Testis (tissue), 3 donors: ENCODE data around the gene NEU2. TPM values are rescaled to one million over a fixed set of nuclear protein-coding genes. Genes with fewer than 3 reads are reported as not detected.

Experiments used
- DNase-seq: peaks from one replicate; pipeline ENCODE4 v3.0.0-alpha.2; 2019
- H3K27ac ChIP-seq, 2 donors: fragments of 200-600 bp; sonication (generic); one replicate each; pipeline ENCODE4 v1.5.1; 2019
- H3K27me3 ChIP-seq: fragments of 200-600 bp; sonication (generic); one replicate; pipeline ENCODE4 v1.5.1; 2019
- H3K36me3 ChIP-seq: fragments of 200-600 bp; sonication (generic); one replicate; pipeline ENCODE4 v1.5.1; 2017; ENCODE audit warnings: low read depth; ENCODE audit errors: missing control alignments
- H3K4me1 ChIP-seq: fragments of 200-600 bp; sonication (generic); one replicate; pipeline ENCODE4 v1.5.1; 2019
- H3K4me3 ChIP-seq, 2 donors: fragments of 200-600 bp; sonication (generic); one replicate each; pipeline ENCODE4 v1.5.1; 2017 to 2019
- H3K9me3 ChIP-seq: fragments of 200-600 bp; sonication (generic); one replicate; pipeline ENCODE4 v1.5.1; 2017
- CTCF ChIP-seq, 3 experiments: fragments of 450-650 bp in 2 of 3; fragments of 200-600 bp in 1 of 3; sonication (generic) in 1 of 3; IDR thresholded peaks; one replicate each; pipeline ENCODE4 v1.5.1; 2016 to 2019; ENCODE audit warnings: antibody characterized with exemption in 3 of 3, mild to moderate bottlenecking in 2 of 3, moderate library complexity in 1 of 3
- POLR2A ChIP-seq: fragments of 450-650 bp; IDR thresholded peaks from one replicate; pipeline ENCODE4 v1.6.1; 2017; ENCODE audit warnings: antibody characterized with exemption, mild to moderate bottlenecking, moderate library complexity
- WGBS, 2 donors: methylation state at CpG; one replicate each; pipeline ENCODE4 v1.1.5; 2018; 5-methylcytosine and 5-hydroxymethylcytosine counted together
- intact Hi-C: fragments of 100-400 bp; cut with DNase I; formaldehyde crosslinking; loops from one replicate; pipeline ENCODE4 v1.15.1; 2023; ENCODE audit warnings: low total_unique reads
- polyA plus RNA-seq: library from polyadenylated mRNA; stranded (reverse); fragments of 350-450 nt; fragmentation: Illumina TruSeq; extraction: RNeasy Lipid Tissue Mini Kit (QIAGEN cat#74804); gene quantifications from one replicate; pipeline ENCODE4 v1.2.3, GENCODE V29; 2014; ENCODE audit warnings: low read depth, low replicate concordance; ENCODE audit not compliant: insufficient read depth
- total RNA-seq, 2 donors: library from RNA; depleted of rRNA; stranded (reverse); fragments of >200 nt; gene quantifications; one replicate each; pipeline ENCODE4 v1.2.3, GENCODE V29; 2016

Gene NEU2
- total and polyA plus RNA-seq, 3 donors from 2014 or later: not detected

- TF ChIP-seq POLR2A: no peak
- TF ChIP-seq CTCF (IDR thresholded peaks at IDR 0.05): no peak
- intact Hi-C loops: no loop called here
- WGBS, 2 donors: 82 to 90% methylated on average over 9 of the region's 9 CpGs
- Histone ChIP-seq H3K27me3 (no peaks in the 10 kb centered on the region), H3K4me3 (no peak overlapping the region), H3K27ac (no peak overlapping the region), H3K36me3 (no peaks in the 10 kb centered on the region), H3K4me1 (peaks cover 12% of the 10 kb centered on the region), H3K9me3 (no peaks in the 10 kb centered on the region)
- DNase-seq: peak; percentile 10
These were observed 28.6 kb upstream of the NEU2 start for GRCh38 chr2:233003658-233004555.

GRCh38 chr2:233005096-233005495, 27.4 kb upstream of the NEU2 start:
- H3K36me3 ChIP-seq: no peaks in the 10 kb centered on the region
- TF ChIP-seq POLR2A: no peak
- TF ChIP-seq CTCF (IDR thresholded peaks at IDR 0.05): no peak
- H3K9me3 ChIP-seq: no peaks in the 10 kb centered on the region
- H3K27ac ChIP-seq: no peak overlapping the region
- no peak overlapping the region for H3K4me3 ChIP-seq
- peak; percentile 6 for DNase-seq
- no peaks in the 10 kb centered on the region for H3K27me3 ChIP-seq
- 94 to 96% methylated on average over 6 of the region's 6 CpGs for WGBS, 2 donors
- intact Hi-C loops: no loop called here
- H3K4me1 ChIP-seq: peaks cover 12% of the 10 kb centered on the region

- no peaks in the 10 kb centered on the region for H3K9me3 ChIP-seq
- DNase-seq: no peak
- WGBS, 2 donors: 89 to 98% methylated on average over 6 of the region's 6 CpGs
- no peak overlapping the region for H3K27ac ChIP-seq
- intact Hi-C loops: no loop called here
- H3K4me3 ChIP-seq: no peak overlapping the region
- H3K27me3 ChIP-seq: no peaks in the 10 kb centered on the region
- peaks cover 12% of the 10 kb centered on the region for H3K4me1 ChIP-seq
- no peaks in the 10 kb centered on the region for H3K36me3 ChIP-seq
- TF ChIP-seq CTCF (IDR thresholded peaks at IDR 0.05) (no peak), POLR2A (no peak)
These were observed 25.8 kb upstream of the NEU2 start for GRCh38 chr2:233006648-233007047.

- Histone ChIP-seq H3K4me1 (peaks cover 12% of the 10 kb centered on the region), H3K27ac (no peak overlapping the region), H3K9me3 (no peaks in the 10 kb centered on the region), H3K4me3 (no peak overlapping the region), H3K27me3 (no peaks in the 10 kb centered on the region), H3K36me3 (no peaks in the 10 kb centered on the region)
- intact Hi-C loops: no loop called here
- 77 to 90% methylated on average over 7 of the region's 7 CpGs for WGBS, 2 donors
- peak; percentile 12 for DNase-seq
- TF ChIP-seq CTCF (IDR thresholded peaks at IDR 0.05): no peak
- no peak for TF ChIP-seq POLR2A
These were observed 25.2 kb upstream of the NEU2 start for GRCh38 chr2:233007270-233007669.

GRCh38 chr2:233007739-233008138, 24.7 kb upstream of the NEU2 start:
- peaks cover 12% of the 10 kb centered on the region for H3K4me1 ChIP-seq
- TF ChIP-seq CTCF (IDR thresholded peaks at IDR 0.05) (no peak), POLR2A (no peak)
- H3K9me3 ChIP-seq: no peaks in the 10 kb centered on the region
- H3K4me3 ChIP-seq: no peak overlapping the region
- DNase-seq: peak; percentile 76
- H3K36me3 ChIP-seq: no peaks in the 10 kb centered on the region
- no peaks in the 10 kb centered on the region for H3K27me3 ChIP-seq
- 38 to 58% methylated on average over 3 of the region's 3 CpGs for WGBS, 2 donors
- H3K27ac ChIP-seq: peak overlapping the region in 1 of 2 donors; percentile 24
- intact Hi-C loops: no loop called here
